Colonic mucosa (tissue), 4 donors: ENCODE measurements around the gene TUBA1B. TPM values are rescaled to one million over a fixed set of nuclear protein-coding genes. Genes with fewer than 3 reads are reported as not detected.

Source experiments
- DNase-seq: peaks from one replicate; pipeline ENCODE4 v3.0.0-alpha.2; 2020
- H3K27ac ChIP-seq: fragments of 200-600 bp; one replicate; pipeline ENCODE4 v1.8.0; 2021
- H3K27me3 ChIP-seq: fragments of 200-600 bp; one replicate; pipeline ENCODE4 v1.8.0; 2021
- H3K36me3 ChIP-seq: fragments of 200-600 bp; one replicate; pipeline ENCODE4 v1.8.0; 2021
- H3K4me1 ChIP-seq: fragments of 200-600 bp; one replicate; pipeline ENCODE4 v1.8.0; 2021; ENCODE audit warnings: mild to moderate bottlenecking
- H3K4me3 ChIP-seq: fragments of 200-600 bp; one replicate; pipeline ENCODE4 v1.8.0; 2021
- H3K9ac ChIP-seq, 2 donors: one replicate each; pipeline ENCODE4 v1.7.0; 2013; ENCODE audit warnings: control low read depth in 2 of 2, low read depth in 2 of 2, low read length in 2 of 2
- H3K9me3 ChIP-seq: fragments of 200-600 bp; one replicate; pipeline ENCODE4 v1.8.0; 2021
- CTCF ChIP-seq: fragments of 200-600 bp; IDR thresholded peaks from one replicate; pipeline ENCODE4 v1.8.0; 2022; ENCODE audit warnings: antibody characterized with exemption, mild to moderate bottlenecking
- intact Hi-C: fragments of 100-400 bp; cut with DNase I; formaldehyde crosslinking; loops from one replicate; pipeline ENCODE4 v1.14.1; 2022
- total RNA-seq, 2 donors: library from RNA; stranded (reverse); fragmentation: NEBNext Ultra II Directional in 1 of 2; extraction: Animal tissue kit (Norgen Biotek cat#: 25700) in 1 of 2; gene quantifications; one replicate each; pipeline ENCODE4 v1.2.1, GENCODE V29; 2021
- donor health status: healthy.
- donor health status: DM: no; HTN: no; CAD: no.
- donor health status: DM: no; HTN: no; CAD: no.

Gene TUBA1B
- total RNA-seq, 2 donors from 2014 or later, result 445 to 1,717 TPM

- Histone ChIP-seq H3K27ac (no peak overlapping the region), H3K27me3 (no peaks in the 10 kb centered on the region), H3K36me3 (peaks cover 13% of the 10 kb centered on the region), H3K4me1 (no peaks in the 10 kb centered on the region), H3K9ac (peak overlapping the region in 1 of 2 donors; percentile 6), H3K4me3 (no peak overlapping the region), H3K9me3 (no peaks in the 10 kb centered on the region)
- TF ChIP-seq CTCF, result no peak
- DNase-seq, result no peak
- intact Hi-C loops, result loop anchor here (10.0 kb wide), 1 partner anchor 62 kb away; the partner anchor contains the start of genes KMT2D and RHEBL1
Measured at GRCh38 chr12:49126852-49127763, 4.1 kb downstream of the TUBA1B start.

GRCh38 chr12:49121047-49121696 is 10.0 kb downstream of the TUBA1B start:
- Histone ChIP-seq H3K9me3 (no peaks in the 10 kb centered on the region), H3K27ac (no peak overlapping the region), H3K27me3 (no peaks in the 10 kb centered on the region), H3K36me3 (no peaks in the 10 kb centered on the region), H3K4me1 (no peaks in the 10 kb centered on the region), H3K4me3 (no peak overlapping the region), H3K9ac (no peak overlapping the region)
- peak; percentile 56 for DNase-seq
- peak; percentile 44 for TF ChIP-seq CTCF
- intact Hi-C loops, result loop anchor here (5.0 to 10.0 kb wide), 2 partner anchors 34 to 56 kb away; partner anchors contain the start of genes KMT2D and RHEBL1

GRCh38 chr12:49111206-49111605 is 20.0 kb downstream of the TUBA1B start:
- Histone ChIP-seq H3K27ac (peak overlapping the region; percentile 98), H3K36me3 (no peaks in the 10 kb centered on the region), H3K9ac (peak overlapping the region; percentile 96 to 98), H3K4me1 (peaks cover 10% of the 10 kb centered on the region), H3K27me3 (no peaks in the 10 kb centered on the region), H3K4me3 (peak overlapping the region; percentile 98), H3K9me3 (no peaks in the 10 kb centered on the region)
- DNase-seq, result no peak
- intact Hi-C loops, result no loop called here
- no peak for TF ChIP-seq CTCF

GRCh38 chr12:49110464-49111155 is 20.6 kb downstream of the TUBA1B start, which contains the start of gene LMBR1L:
LMBR1L (minus strand) TSS chr12:49110847; CDS start chr12:49110555, 292 bp downstream.
- no peaks in the 10 kb centered on the region for H3K27me3 ChIP-seq
- peak within 1 kb of the TSS; percentile 98 for H3K27ac ChIP-seq
- peaks cover 10% of the 10 kb centered on the region for H3K4me1 ChIP-seq
- no peaks in the 10 kb centered on the region for H3K9me3 ChIP-seq
- peak; percentile 97 for DNase-seq
- peak; percentile 43 for TF ChIP-seq CTCF
- peak within 1 kb of the TSS; percentile 96 to 98 for H3K9ac ChIP-seq
- intact Hi-C loops, result no loop called here
- H3K36me3 ChIP-seq, result no peaks in the 10 kb centered on the region
- H3K4me3 ChIP-seq, result peak within 1 kb of the TSS; percentile 98
